Keratinocyte (primary cell): Measurements from ENCODE around the gene SLC29A2. TPM values are rescaled to one million over a fixed set of nuclear protein-coding genes. Genes with fewer than 3 reads are reported as not detected.

Experiments used
- DNase-seq: peaks from one replicate; pipeline ENCODE4 v3.0.0-alpha.2; 2011; ENCODE audit warnings: low read depth, missing footprints, low spot score
- FAIRE-seq: peaks from 2 replicates; lab custom pipeline; 2011; peaks lifted over from hg19 to GRCh38; lab: Jason Lieb, UNC
- H2AFZ ChIP-seq: 2 replicates; pipeline ENCODE4 v1.6.0; 2012; ENCODE audit warnings: low read length, control low read depth, inconsistent platforms; ENCODE audit not compliant: control insufficient read depth
- H3K27ac ChIP-seq: 2 replicates; pipeline ENCODE4 v1.5.1; 2011; ENCODE audit warnings: low read length; ENCODE audit not compliant: control insufficient read depth, insufficient read depth
- H3K27me3 ChIP-seq: 3 replicates; pipeline ENCODE4 v1.6.0; 2011; ENCODE audit warnings: low read length; ENCODE audit not compliant: control insufficient read depth, insufficient read depth; ENCODE audit errors: extremely low read depth
- H3K36me3 ChIP-seq, 2 experiments: 2 replicates in 1 of 2; 3 replicates in 1 of 2; pipeline ENCODE4 v1.5.1; 2011; ENCODE audit warnings: low read length in 2 of 2, mild to moderate bottlenecking in 1 of 2; ENCODE audit not compliant: control insufficient read depth in 2 of 2, insufficient read depth in 2 of 2; ENCODE audit errors: extremely low read depth in 1 of 2
- H3K4me1 ChIP-seq: 3 replicates; pipeline ENCODE4 v1.5.1; 2011; ENCODE audit warnings: low read length; ENCODE audit not compliant: control insufficient read depth, insufficient read depth; ENCODE audit errors: extremely low read depth
- H3K4me2 ChIP-seq: 3 replicates; pipeline ENCODE4 v1.6.0; 2011; ENCODE audit warnings: low read depth, low read length; ENCODE audit not compliant: control insufficient read depth, insufficient read depth; ENCODE audit errors: extremely low read depth
- H3K4me3 ChIP-seq, 3 experiments: fragments of 200-600 bp in 1 of 3; sonication (generic) in 1 of 3; 2 replicates in 2 of 3; 3 replicates in 1 of 3; pipeline ENCODE4 v1.5.1; 2011 to 2016; ENCODE audit warnings: low read length in 3 of 3, mild to moderate bottlenecking in 3 of 3, control low read depth in 2 of 3, inconsistent platforms in 1 of 3, low read depth in 1 of 3, mixed read lengths in 1 of 3, mixed run types in 1 of 3, moderate library complexity in 1 of 3; ENCODE audit not compliant: control insufficient read depth in 2 of 3, insufficient read depth in 2 of 3; ENCODE audit errors: extremely low read depth in 1 of 3
- H3K79me2 ChIP-seq: 2 replicates; pipeline ENCODE4 v1.6.0; 2012; ENCODE audit warnings: low read length; ENCODE audit not compliant: control insufficient read depth, insufficient read depth
- H3K9ac ChIP-seq: 3 replicates; pipeline ENCODE4 v1.6.0; 2011; ENCODE audit warnings: low read length; ENCODE audit not compliant: control insufficient read depth, insufficient read depth; ENCODE audit errors: extremely low read depth
- H3K9me1 ChIP-seq: 3 replicates; pipeline ENCODE4 v1.6.0; 2011; ENCODE audit warnings: low read length; ENCODE audit not compliant: control insufficient read depth, insufficient read depth; ENCODE audit errors: extremely low read depth
- H3K9me3 ChIP-seq: 2 replicates; pipeline ENCODE4 v1.5.1; 2012; ENCODE audit warnings: low read depth, low read length; ENCODE audit not compliant: control insufficient read depth
- H4K20me1 ChIP-seq: 3 replicates; pipeline ENCODE4 v1.6.0; 2011; ENCODE audit warnings: low read length; ENCODE audit not compliant: control insufficient read depth, insufficient read depth; ENCODE audit errors: extremely low read depth
- CTCF ChIP-seq, 3 experiments: IDR thresholded peaks in 1 of 3; conservative IDR thresholded peaks in 1 of 3; optimal IDR thresholded peaks in 1 of 3; 2 replicates in 2 of 3; 3 replicates in 1 of 3; pipeline versions ENCODE3 to v1.5.1; 2011; ENCODE audit warnings: low read length in 3 of 3, mild to moderate bottlenecking in 3 of 3, moderate library complexity in 2 of 3, control low read depth in 1 of 3, inconsistent platforms in 1 of 3; ENCODE audit not compliant: insufficient read depth in 2 of 3; ENCODE audit errors: extremely low read depth in 1 of 3
- EZH2 ChIP-seq: IDR thresholded peaks from one replicate; pipeline ENCODE4 v1.6.1; 2012; ENCODE audit warnings: inconsistent platforms, mild to moderate bottlenecking, low read length, moderate library complexity
- dilution Hi-C: fragments of 300-500 bp; cut with MboI; formaldehyde crosslinking; loops from one replicate; pipeline ENCODE4 v1.7.0; 2020; ENCODE audit warnings: low sequenced_read_pairs; ENCODE audit not compliant: extremely low pct_ligation_motif_present
- polyA plus RNA-seq, 5 experiments: library from polyadenylated mRNA; depleted of rRNA in 3 of 5; stranded (reverse) in 3 of 5; stranded (forward) in 1 of 5; unstranded in 1 of 5; fragments of >200 nt; gene quantifications; 1 replicate in 1 of 5; 2 replicates in 3 of 5; 3 replicates in 1 of 5; pipeline versions ENCODE4 v1.2.1 to v1.2.3, GENCODE V29; 2011 to 2012; ENCODE audit warnings: missing spikeins in 2 of 5, low read depth in 1 of 5, low replicate concordance in 1 of 5

SLC29A2 gene
- polyA plus RNA-seq, 1 donor (not counting 4 experiments of a cell fraction or from before 2014, with no cell fraction given) = 1.7 TPM

- H2AFZ ChIP-seq = no peak overlapping the region
These were observed 54.2 kb downstream of the SLC29A2 start for GRCh38 chr11:66317322-66317722.

GRCh38 chr11:66316849-66317251, 54.7 kb downstream of the SLC29A2 start, which contains the start of gene CD248:
Gene CD248, minus strand, starts transcription at chr11:66317044. Its CDS starts 17 bp downstream, at chr11:66317027.
- Histone ChIP-seq H3K9ac (no peak within 1 kb of the TSS), H3K4me3 (no peak within 1 kb of the TSS), H3K4me1 (peaks cover 16% of the 10 kb centered on the region), H3K36me3 (no peaks in the 10 kb centered on the region), H4K20me1 (no peaks in the 10 kb centered on the region), H3K27me3 (peaks cover 11% of the 10 kb centered on the region), H3K79me2 (no peaks in the 10 kb centered on the region), H3K9me3 (no peaks in the 10 kb centered on the region), H3K4me2 (peak within 1 kb of the TSS; percentile 16), H3K9me1 (no peaks in the 10 kb centered on the region), H3K27ac (no peak within 1 kb of the TSS), H2AFZ (peak within 1 kb of the TSS; percentile 26)
- no peak for DNase-seq
- TF ChIP-seq CTCF (optimal IDR thresholded peaks at IDR 0.05 in 1 of 3, IDR thresholded peaks at IDR 0.05 in 1 of 3, conservative IDR thresholded peaks at IDR 0.05 in 1 of 3; ENCODE audit: extremely low read depth in 1 of 3, insufficient read depth in 2 of 3, low read length in 3 of 3) (no peak), EZH2 (no peak)
- FAIRE-seq = no peak
- dilution Hi-C loops = no loop called here

More at GRCh38 chr11:66317322-66317722, 54.2 kb downstream of the SLC29A2 start:
- H3K79me2 ChIP-seq = no peaks in the 10 kb centered on the region
- DNase-seq (no peak), FAIRE-seq (no peak)
- H3K36me3 ChIP-seq = no peaks in the 10 kb centered on the region
- TF ChIP-seq CTCF (optimal IDR thresholded peaks at IDR 0.05 in 1 of 3, IDR thresholded peaks at IDR 0.05 in 1 of 3, conservative IDR thresholded peaks at IDR 0.05 in 1 of 3; ENCODE audit: extremely low read depth in 1 of 3, insufficient read depth in 2 of 3, low read length in 3 of 3) (no peak), EZH2 (no peak)
- H3K9ac ChIP-seq = no peak overlapping the region
- dilution Hi-C loops = no loop called here
- H3K9me3 ChIP-seq = no peaks in the 10 kb centered on the region
- H3K4me1 ChIP-seq = peaks cover 14% of the 10 kb centered on the region
- no peak overlapping the region for H3K27ac ChIP-seq
- no peaks in the 10 kb centered on the region for H3K9me1 ChIP-seq
- H3K4me2 ChIP-seq = no peak overlapping the region
- peaks cover 11% of the 10 kb centered on the region for H3K27me3 ChIP-seq
- H4K20me1 ChIP-seq = no peaks in the 10 kb centered on the region
- no peak overlapping the region for H3K4me3 ChIP-seq
